ENCODE data around the gene PTMS.
A peak's percentile ranks its signal among the peaks of the same experiment; 100 is the strongest.

Gene PTMS

GRCh38 chr12:6817662-6818157 lies 51.5 kb downstream of the PTMS start:
- Histone ChIP-seq H3K27ac (ENCODE audit: extremely low read depth, low read depth, low read length) (no peak overlapping the region), H3K4me1 (ENCODE audit: control insufficient read depth, insufficient read depth, low read length) (peaks cover 6% of the 10 kb centered on the region; the same call in 1 of the 2 replicates), H3K36me3 (ENCODE audit: control insufficient read depth in 2 of 2, insufficient read depth in 1 of 2, low read length in 2 of 2) (no peaks in the 10 kb centered on the region), H3K9me3 (ENCODE audit: control insufficient read depth, insufficient read depth, low read depth, low read length) (no peaks in the 10 kb centered on the region), H3K4me3 (ENCODE audit: low read depth, low read length) (no peak overlapping the region)
- ChIA-PET POLR2A (no interaction called here), CTCF (no interaction called here)
- TF ChIP-seq ZNF174 (tag by site-specific recombination; IDR thresholded peaks at IDR 0.05) (no peak), ZNF19 (tag by site-specific recombination; IDR thresholded peaks at IDR 0.05; ENCODE audit: low read depth) (no peak), ZBTB6 (tag by site-specific recombination; IDR thresholded peaks at IDR 0.05) (no peak), ZNF394 (tag by site-specific recombination; IDR thresholded peaks at IDR 0.05; ENCODE audit: borderline replicate concordance) (no peak), ZBTB1 (tag by site-specific recombination; IDR thresholded peaks at IDR 0.05) (no peak), ZNF501 (tag by site-specific recombination; IDR thresholded peaks at IDR 0.05) (no peak), ZSCAN4 (tag by site-specific recombination; IDR thresholded peaks at IDR 0.05) (peak; percentile 99), KLF8 (tag by site-specific recombination; IDR thresholded peaks at IDR 0.05) (no peak), ZNF645 (tag by site-specific recombination; IDR thresholded peaks at IDR 0.05) (0 out of 2 replicates have a peak, but pooled peaks have one; percentile 10), ZNF785 (tag by site-specific recombination; IDR thresholded peaks at IDR 0.05) (0 out of 2 replicates have a peak, but pooled peaks have one; percentile 19), KLF9 (tag by site-specific recombination; IDR thresholded peaks at IDR 0.05; ENCODE audit: low read depth) (no peak), ZBTB17 (tag by site-specific recombination; IDR thresholded peaks at IDR 0.05) (no peak), ZNF155 (tag by site-specific recombination; IDR thresholded peaks at IDR 0.05) (no peak), ZNF280D (tag by site-specific recombination; IDR thresholded peaks at IDR 0.05) (no peak), MYNN (tag by site-specific recombination; IDR thresholded peaks at IDR 0.05; ENCODE audit: borderline replicate concordance) (no peak), GFI1B (tag by site-specific recombination; IDR thresholded peaks at IDR 0.05) (no peak), ZNF121 (tag by site-specific recombination; IDR thresholded peaks at IDR 0.05) (no peak), ZNF37A (tag by site-specific recombination; IDR thresholded peaks at IDR 0.05) (no peak), SETDB1 (IDR thresholded peaks at IDR 0.05; ENCODE audit: insufficient read length, low read length) (no peak), ZBTB48 (tag by site-specific recombination; IDR thresholded peaks at IDR 0.05) (0 out of 2 replicates have a peak, but pooled peaks have one; percentile 9), YY1 (tag by site-specific recombination; IDR thresholded peaks at IDR 0.05) (no peak), ZNF707 (tag by site-specific recombination; IDR thresholded peaks at IDR 0.05) (no peak), ZNF610 (tag by site-specific recombination; IDR thresholded peaks at IDR 0.05; ENCODE audit: borderline replicate concordance) (no peak), ZNF548 (tag by site-specific recombination; IDR thresholded peaks at IDR 0.05) (no peak), HOXA7 (CRISPR knock-in tag; IDR thresholded peaks at IDR 0.05; ENCODE audit: borderline replicate concordance) (no peak), ZNF561 (tag by site-specific recombination; IDR thresholded peaks at IDR 0.05; ENCODE audit: borderline replicate concordance) (no peak), ZNF311 (tag by site-specific recombination; IDR thresholded peaks at IDR 0.05; ENCODE audit: borderline replicate concordance) (0 out of 2 replicates have a peak, but pooled peaks have one; percentile 70), ZNF654 (tag by site-specific recombination; IDR thresholded peaks at IDR 0.05; ENCODE audit: low read depth) (no peak), ZNF624 (tag by site-specific recombination; IDR thresholded peaks at IDR 0.05) (no peak), PRDM10 (tag by site-specific recombination; IDR thresholded peaks at IDR 0.05) (no peak)
